NCI-H146 (cell line): ENCODE results near the gene TMEM178B.

Experiments used
- DNase-seq: peaks from one replicate; lab custom pipeline; 2025; lab: John Stamatoyannopoulos, UW

Gene TMEM178B

GRCh38 chr7:141466151-141466904 is 392.5 kb downstream of the TMEM178B start:
- no peak for DNase-seq

GRCh38 chr7:141468341-141468740 is 394.5 kb downstream of the TMEM178B start:
- DNase-seq, result no peak

DNA sequence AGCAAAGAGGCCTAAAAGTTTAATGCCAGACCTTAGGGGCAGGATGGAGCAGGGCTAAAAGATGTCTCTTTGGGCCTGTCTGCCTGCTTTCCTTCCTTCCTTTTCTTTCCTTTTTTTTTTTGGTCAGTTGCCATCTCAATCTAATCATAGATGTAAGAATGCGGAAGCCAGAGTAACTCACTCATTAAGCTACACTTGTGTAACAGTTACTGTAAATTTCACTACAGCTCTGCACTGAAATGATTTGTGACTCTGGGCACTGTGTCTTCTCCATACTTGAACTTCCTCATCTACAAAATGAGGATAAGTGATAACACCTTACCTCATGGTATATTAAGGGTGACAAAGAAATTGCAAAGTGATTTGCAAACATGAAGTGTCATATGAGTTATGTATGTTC is 401.8 kb downstream of the TMEM178B start:
- no peak for DNase-seq

GRCh38 chr7:141477865-141478264 is 404.0 kb downstream of the TMEM178B start:
- no peak for DNase-seq

DNA sequence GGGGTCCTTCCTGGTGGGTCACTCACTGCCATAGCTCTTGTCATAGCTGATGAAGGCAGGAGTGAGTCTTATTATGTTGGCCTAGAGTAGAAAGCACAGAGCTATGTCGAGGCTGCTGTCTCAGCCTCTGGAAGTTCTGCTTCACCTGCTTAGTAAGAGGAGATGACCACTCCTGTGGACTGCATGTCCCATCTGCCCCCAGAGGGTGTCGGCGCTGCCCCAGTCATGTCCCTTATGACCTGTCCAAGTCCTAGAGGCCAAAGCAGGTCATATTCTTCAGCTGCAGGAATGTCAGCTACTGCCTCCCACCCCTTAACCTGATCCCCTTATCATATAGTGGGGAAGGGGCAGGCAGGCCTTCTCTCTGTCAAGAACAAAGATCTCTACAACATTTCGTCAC is 405.0 kb downstream of the TMEM178B start:
- no peak for DNase-seq

DNA sequence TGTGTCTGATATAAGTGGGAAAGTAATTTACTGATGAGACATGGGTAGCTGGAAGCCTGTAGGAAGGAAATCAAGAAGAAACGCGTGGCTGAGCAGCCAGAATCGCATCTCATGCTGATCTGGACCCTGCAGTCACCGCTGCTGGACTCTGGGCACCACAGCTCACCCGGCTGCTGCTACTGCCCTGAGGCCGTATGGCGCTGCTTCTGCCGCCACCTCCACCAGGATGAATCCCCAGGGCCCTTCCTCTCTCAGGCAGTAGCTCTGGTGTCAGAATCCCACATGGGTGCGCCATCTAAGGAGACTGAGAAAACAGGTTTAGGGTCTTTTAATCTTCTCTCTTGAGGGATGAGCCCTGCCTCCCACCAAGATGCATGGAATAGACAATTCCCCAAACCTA is 407.1 kb downstream of the TMEM178B start:
- DNase-seq, result peak; percentile 46

- no peak for DNase-seq
These were observed 408.1 kb downstream of the TMEM178B start for GRCh38 chr7:141481971-141482370.

DNA sequence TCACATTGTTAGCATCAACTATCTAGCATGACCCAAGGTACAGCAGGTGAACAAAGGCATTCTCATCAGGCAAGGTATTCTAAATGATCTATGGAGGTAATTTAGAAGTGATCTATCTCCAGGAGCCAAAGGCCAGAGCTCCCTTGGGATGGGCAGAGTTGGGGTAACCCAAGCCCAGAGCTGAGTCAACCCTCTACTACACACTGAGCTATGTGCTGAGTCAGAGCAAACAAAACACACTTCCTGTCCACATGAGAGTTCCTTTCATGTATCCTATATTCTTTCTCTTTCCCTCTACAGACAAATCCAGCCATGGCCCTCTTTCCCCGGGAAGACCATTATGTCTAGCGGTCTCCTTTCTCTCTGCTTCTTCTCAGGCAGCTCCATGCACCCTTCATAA is 409.2 kb downstream of the TMEM178B start:
- DNase-seq, result no peak

GRCh38 chr7:141484907-141485306 is 411.0 kb downstream of the TMEM178B start:
- peak; percentile 89 for DNase-seq

DNA sequence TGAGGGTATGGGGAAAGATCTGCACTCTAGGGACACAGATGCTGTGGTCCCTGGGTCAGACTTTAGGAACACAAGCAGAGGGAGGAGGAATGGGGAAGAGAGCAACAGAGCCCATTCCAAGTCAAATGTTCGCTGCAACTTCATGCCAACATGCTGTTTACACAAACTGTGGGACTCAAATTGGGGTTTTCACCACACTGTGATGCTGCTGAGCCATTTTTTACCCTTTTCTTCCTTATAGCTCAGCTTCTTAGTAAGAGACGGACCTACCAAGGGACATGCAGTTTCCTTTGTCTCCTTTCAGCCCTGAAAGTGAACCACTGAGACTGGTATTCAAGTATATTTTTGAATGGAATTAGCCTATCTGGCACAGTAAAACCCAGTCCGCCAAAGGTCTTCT is 413.1 kb downstream of the TMEM178B start:
- DNase-seq, result no peak

GRCh38 chr7:141490474-141490873 is 416.6 kb downstream of the TMEM178B start:
- no peak for DNase-seq

DNA sequence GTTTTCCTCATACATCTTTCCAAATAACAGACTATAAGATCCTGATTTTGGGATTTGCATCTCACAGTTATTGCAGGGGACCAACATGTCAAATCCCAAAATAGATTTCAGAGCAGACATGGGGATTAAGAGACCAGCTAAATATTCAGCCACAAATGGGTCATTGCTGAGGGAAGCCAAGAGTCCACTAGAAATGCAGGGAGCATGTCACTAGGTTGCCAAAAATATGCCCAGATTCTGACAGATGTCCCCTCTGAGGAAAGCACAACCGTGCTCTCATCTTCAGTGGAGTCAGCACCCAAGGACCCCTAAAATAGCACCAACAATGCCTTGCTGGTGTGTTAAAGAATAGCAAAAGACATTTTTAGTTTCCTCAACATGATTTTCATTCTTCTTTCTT is 421.2 kb downstream of the TMEM178B start:
- no peak for DNase-seq

DNA sequence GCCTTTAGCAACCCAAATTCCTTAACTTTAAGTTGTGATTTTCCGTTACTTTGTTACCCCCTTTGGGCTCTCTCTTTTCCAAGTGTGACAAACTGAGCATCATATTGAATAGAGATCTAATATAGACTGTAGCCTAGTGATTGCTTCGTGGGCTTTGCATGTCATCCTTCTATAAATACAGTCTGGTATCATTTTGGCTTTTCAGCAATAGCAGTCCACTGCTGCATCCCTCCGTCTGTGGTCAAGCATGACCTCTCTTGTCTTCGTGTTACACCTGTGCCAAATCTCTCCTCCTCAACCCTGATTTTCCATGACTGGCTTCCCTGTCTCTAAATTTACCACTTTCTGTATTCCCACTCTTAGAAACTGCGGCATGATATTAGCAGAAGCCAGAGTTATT is 423.5 kb downstream of the TMEM178B start:
- DNase-seq, result no peak

GRCh38 chr7:141500608-141501007 is 426.7 kb downstream of the TMEM178B start:
- peak; percentile 19 for DNase-seq

GRCh38 chr7:141501451-141501850 is 427.6 kb downstream of the TMEM178B start:
- DNase-seq, result no peak

GRCh38 chr7:141511316-141511675 is 437.4 kb downstream of the TMEM178B start:
- DNase-seq, result peak; percentile 44

DNA sequence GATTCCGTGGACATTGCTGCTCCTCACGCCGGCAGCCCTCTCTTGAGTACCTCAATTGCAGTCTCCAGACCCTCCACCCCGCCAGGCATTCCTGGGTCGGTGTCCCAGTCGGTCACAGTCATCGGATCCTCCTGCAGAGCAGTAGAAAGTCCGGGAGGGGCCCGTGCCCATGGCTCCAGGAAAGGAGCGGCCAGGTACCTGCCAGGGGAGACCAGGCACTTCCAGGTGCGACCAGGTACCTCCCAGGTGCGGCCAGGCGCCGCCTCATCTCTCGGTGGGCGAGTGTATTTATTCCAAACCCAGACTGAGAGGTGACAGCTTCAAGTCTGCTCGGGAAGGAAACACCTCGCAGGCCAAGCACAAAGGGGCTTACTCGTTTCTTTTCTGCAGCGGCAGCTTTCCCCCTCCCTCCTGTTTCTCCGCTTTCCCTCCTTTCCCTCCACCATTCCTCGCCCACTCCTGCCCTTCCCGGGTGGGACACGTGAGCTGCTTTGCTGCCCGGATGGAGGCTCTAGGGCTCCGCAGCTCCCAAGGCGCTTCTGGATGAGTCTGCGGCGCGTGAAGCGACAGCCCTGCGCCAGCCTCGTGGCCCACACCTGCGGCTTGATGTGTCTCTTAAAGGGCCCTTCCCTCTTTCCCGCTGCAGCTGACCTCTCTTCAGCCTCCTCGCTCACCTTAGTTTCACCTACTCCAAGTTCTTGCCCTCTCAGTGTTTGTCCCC is 438.0 kb downstream of the TMEM178B start:
- DNase-seq, result peak; percentile 52

GRCh38 chr7:141512597-141512996 is 438.7 kb downstream of the TMEM178B start:
- DNase-seq, result no peak

GRCh38 chr7:141513720-141514119 is 439.9 kb downstream of the TMEM178B start:
- no peak for DNase-seq

GRCh38 chr7:141515941-141516340 is 442.1 kb downstream of the TMEM178B start:
- no peak for DNase-seq

DNA sequence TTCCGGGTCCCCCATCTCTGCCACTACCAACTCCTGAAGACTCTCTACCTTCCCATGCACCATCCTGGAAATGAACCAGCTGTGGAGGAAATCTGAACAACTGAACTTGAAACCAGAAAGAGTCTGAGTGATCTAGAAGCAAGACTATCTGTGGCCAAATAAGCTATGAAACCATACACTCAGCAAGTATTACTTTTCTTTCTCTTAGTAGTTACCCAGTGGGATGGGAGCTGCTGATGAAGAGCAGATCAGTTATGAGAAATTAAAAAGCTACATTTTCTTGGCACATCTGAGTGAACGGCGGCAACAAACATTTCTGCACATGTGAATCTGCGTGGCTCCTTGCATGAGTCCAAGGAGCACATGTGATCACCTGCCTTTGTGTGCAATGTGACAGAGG is 445.8 kb downstream of the TMEM178B start:
- no peak for DNase-seq

GRCh38 chr7:141522657-141523342 is 448.9 kb downstream of the TMEM178B start:
- no peak for DNase-seq

DNA sequence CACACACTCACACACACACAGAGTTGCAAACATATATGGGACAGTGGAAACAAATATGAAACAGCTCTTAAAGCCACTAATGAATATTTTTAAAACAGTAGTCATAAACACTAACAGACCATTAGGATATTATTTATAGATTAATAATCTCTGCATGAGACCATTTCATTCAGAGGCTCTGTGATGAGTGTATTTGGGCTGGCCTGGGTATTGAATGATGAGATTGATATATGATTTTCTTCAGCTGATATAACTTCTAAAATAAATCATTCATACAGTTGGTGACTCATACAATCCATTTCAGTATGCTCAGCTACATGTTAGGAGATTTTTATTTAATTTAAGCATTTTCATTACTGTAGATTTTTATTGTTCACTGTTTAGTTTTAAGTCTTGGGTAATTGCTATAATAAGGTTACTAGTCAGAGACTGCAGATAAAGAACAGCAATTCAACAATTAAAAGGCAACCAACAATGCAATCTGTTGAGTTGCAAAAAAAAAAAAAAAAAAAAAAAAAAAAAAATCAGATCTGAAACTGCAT is 452.2 kb downstream of the TMEM178B start:
- DNase-seq, result no peak
